Activated T-cell treated with anti-CD3 and anti-CD28 coated beads, Interleukin-2, amount 50 U/mL, for 72 hours (primary cell): ENCODE measurements around the gene MAIP1. TPM values are rescaled to one million over a fixed set of nuclear protein-coding genes. Genes with fewer than 3 reads are reported as not detected.
A peak's percentile ranks its signal among the peaks of the same experiment; 100 is the strongest.
"Not testable (repeated sequence)": the region's sequence is repeated elsewhere in the genome, so short reads cannot be mapped to it uniquely, and the experiment has no call there.

Experiments
- ATAC-seq, 2 donors: fragments of 150-1000 bp; cut with Tn5 transposase; replicated peaks in 1 of 2; 2 replicates each; pipeline ENCODE4 v1.10.0; 2021; ENCODE audit warnings: moderate library complexity in 2 of 2, mild to moderate bottlenecking in 1 of 2
- DNase-seq, 2 donors: peaks; one replicate each; pipeline ENCODE4 v3.0.0; 2021 to 2022; ENCODE audit warnings: mixed read lengths in 1 of 2
- H3K27ac Mint-ChIP-seq: one replicate; pipeline ENCODE4 v1.8.0; 2022; ENCODE audit warnings: mild to moderate bottlenecking, moderate library complexity, mixed read lengths
- H3K27me3 Mint-ChIP-seq: one replicate; pipeline ENCODE4 v1.8.0; 2022; ENCODE audit warnings: low read depth, mixed read lengths
- H3K36me3 Mint-ChIP-seq, 2 donors: one replicate each; pipeline ENCODE4 v1.8.0; 2022; ENCODE audit warnings: mixed read lengths in 2 of 2, mild to moderate bottlenecking in 1 of 2; ENCODE audit not compliant: insufficient read depth in 2 of 2
- H3K4me1 Mint-ChIP-seq: one replicate; pipeline ENCODE4 v1.8.0; 2022; ENCODE audit warnings: low read depth, mixed read lengths
- H3K4me3 Mint-ChIP-seq, 2 donors: one replicate each; pipeline ENCODE4 v1.8.0; 2022; ENCODE audit warnings: mild to moderate bottlenecking in 2 of 2, mixed read lengths in 2 of 2, moderate library complexity in 2 of 2
- H3K9me3 Mint-ChIP-seq, 2 donors: one replicate each; pipeline ENCODE4 v1.8.0; 2022; ENCODE audit warnings: mixed read lengths in 2 of 2
- total RNA-seq, 2 donors: library from RNA; stranded (reverse); gene quantifications; one replicate each; pipeline ENCODE4 v1.2.3, GENCODE V29; 2022

Gene MAIP1
- total RNA-seq: 10 to 100 TPM; 30.4 to 34.6 TPM

DNA sequence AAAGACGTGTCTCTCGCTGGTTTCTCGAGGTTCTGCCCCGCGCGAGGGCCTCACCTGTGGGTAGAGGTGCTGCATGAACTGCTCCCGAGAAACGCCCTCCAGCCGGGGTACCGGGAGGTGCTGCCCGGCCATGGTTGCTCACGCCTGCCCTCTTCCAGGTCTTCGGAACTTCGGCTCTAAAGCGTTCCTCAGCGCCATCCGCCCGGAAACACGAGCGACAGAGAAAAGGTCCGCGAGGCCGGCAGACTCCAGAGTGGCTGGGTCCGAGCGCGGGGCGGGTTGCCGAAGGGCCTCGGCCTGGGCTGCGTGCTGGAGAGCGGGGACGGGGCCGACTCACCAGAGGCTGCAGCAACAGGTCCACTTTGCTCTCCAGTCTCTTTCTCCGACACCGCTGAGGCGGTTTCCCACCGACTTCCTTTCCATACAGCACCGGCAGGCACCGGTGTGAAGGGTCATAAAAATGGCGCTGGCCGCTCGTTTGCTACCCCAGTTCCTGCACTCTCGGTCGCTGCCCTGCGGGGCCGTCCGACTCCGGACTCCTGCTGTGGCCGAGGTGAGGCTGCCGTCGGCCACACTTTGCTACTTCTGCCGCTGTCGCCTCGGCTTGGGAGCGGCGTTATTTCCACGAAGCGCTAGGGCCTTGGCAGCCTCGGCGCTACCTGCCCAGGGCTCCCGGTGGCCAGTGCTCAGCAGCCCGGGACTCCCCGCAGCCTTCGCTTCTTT, at the start of gene MAIP1, which contains the start of gene TYW5:
Gene MAIP1 (plus strand): TSS at position 244 of the 723 bp plus-strand sequence. CDS start 217 bp downstream, at position 461.
Gene TYW5 (minus strand): TSS at position 153 of the 723 bp plus-strand sequence. CDS start 21 bp downstream, at position 132.
- DNase-seq (peak; percentile 83 to 84), ATAC-seq (peak; percentile 90 to 92)
- Mint-ChIP-seq H3K27ac (peak within 1 kb of the TSS; percentile 96), H3K27me3 (no peaks in the 10 kb centered on the region), H3K4me3 (peak within 1 kb of the TSS; percentile 99 to 100), H3K9me3 (no peaks in the 10 kb centered on the region), H3K36me3 (peaks cover 0 to 5% of the 10 kb centered on the region in 2 donors), H3K4me1 (peaks cover 66% of the 10 kb centered on the region)

DNA sequence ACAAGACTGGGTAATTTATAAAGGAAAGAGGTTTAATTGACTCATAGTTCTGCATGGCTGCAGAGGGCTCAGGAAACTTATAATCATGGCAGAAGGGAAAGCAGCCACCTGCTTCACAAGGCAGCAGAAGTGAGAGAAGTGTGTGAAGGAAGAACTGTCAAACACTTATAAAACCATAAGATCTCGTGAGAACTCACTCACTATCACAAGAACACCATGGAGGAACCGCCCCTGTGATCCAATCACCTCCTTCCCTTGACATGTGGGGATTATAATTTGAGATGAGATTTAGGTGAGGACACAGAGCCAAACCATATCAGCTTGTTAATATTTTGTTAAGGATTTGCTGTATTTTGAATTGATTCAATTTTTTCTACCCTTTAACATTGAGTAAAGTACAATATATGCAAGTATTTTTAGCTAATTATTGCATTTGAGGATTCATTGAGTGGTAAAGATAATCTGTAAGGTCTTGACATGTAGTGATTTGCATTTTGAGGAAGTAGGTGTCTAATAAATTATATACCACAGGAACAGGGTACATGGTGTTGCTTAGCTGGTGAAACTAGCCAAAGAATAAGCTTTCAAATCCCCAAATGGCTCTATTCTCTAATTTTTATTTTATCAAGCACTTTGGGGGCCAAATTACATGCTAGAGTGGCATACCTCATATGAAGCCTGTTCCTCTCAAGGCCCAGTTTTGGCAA, 48.2 kb upstream of the MAIP1 start:
- Mint-ChIP-seq H3K27me3 (peaks cover 16% of the 10 kb centered on the region), H3K27ac (no peak overlapping the region), H3K36me3 (peaks cover 4% of the 10 kb centered on the region in 2 donors), H3K9me3 (no peaks in the 10 kb centered on the region), H3K4me1 (peaks cover 7% of the 10 kb centered on the region), H3K4me3 (no peak overlapping the region)
- no peak for ATAC-seq
- no peak for DNase-seq

- DNase-seq (no peak), ATAC-seq (no peak)
- peaks cover 27% of the 10 kb centered on the region for H3K4me1 Mint-ChIP-seq
- no peaks in the 10 kb centered on the region for H3K9me3 Mint-ChIP-seq
- H3K4me3 Mint-ChIP-seq: peak overlapping the region; percentile 94 to 95
- H3K27ac Mint-ChIP-seq: peak overlapping the region; percentile 83
- H3K36me3 Mint-ChIP-seq: peaks cover 6 to 13% of the 10 kb centered on the region in 2 donors
- H3K27me3 Mint-ChIP-seq: peaks cover 9% of the 10 kb centered on the region
These were observed 44.9 kb upstream of the MAIP1 start for GRCh38 chr2:199910338-199911051.

DNA sequence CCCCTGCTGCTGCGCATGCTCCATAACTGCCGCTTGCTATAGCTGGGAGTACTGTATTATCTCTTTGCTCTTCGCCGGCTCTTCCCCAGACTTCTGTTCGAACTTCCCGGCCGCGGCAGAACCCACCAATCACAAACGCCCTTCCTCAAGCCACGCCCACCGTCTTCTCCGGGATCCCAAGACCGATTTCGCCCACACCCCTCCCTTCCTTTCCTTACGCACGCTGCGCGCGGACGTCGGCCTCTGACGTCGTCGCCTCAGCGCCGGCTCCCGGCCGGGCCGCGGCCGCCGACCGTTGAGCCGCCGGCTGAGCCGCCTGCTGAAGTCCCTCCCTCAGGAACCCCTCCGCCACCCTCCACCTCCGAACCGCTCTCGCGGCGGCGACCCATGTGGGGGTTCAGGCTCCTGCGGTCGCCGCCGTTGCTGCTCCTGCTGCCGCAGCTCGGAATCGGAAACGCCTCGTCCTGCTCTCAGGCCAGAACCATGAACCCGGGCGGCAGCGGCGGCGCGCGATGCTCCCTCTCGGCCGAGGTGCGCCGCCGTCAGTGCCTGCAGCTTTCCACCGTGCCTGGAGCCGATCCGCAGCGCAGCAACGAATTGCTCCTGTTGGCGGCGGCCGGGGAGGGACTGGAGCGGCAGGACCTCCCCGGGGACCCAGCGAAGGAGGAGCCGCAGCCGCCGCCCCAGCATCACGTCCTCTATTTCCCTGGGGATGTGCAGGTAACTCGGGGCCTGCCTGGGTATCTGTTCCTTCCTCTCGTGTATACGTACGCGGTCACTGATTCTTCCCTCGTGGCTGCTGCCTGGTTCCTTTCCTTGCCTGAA, 44.1 kb upstream of the MAIP1 start, which contains the start of gene C2orf69:
Gene C2orf69 (plus strand): TSS at position 242 of the 825 bp plus-strand sequence. CDS start 146 bp downstream, at position 388.
- Mint-ChIP-seq H3K4me1 (peaks cover 27% of the 10 kb centered on the region), H3K4me3 (peak within 1 kb of the TSS; percentile 94 to 95), H3K9me3 (peaks cover 0 to 3% of the 10 kb centered on the region in 2 donors), H3K36me3 (peaks cover 11 to 21% of the 10 kb centered on the region in 2 donors), H3K27me3 (peaks cover 9% of the 10 kb centered on the region), H3K27ac (peak within 1 kb of the TSS; percentile 90)
- peak; percentile 91 to 93 for ATAC-seq
- peak; percentile 91 to 93 for DNase-seq

GRCh38 chr2:199911877-199912161, 43.6 kb upstream of the MAIP1 start:
- Mint-ChIP-seq H3K4me1 (peaks cover 27% of the 10 kb centered on the region), H3K27me3 (peaks cover 4% of the 10 kb centered on the region), H3K4me3 (peak overlapping the region; percentile 94 to 95), H3K27ac (peak overlapping the region; percentile 90), H3K9me3 (peaks cover 0 to 4% of the 10 kb centered on the region in 2 donors), H3K36me3 (peaks cover 16 to 25% of the 10 kb centered on the region in 2 donors)
- ATAC-seq (no peak), DNase-seq (no peak)

DNA sequence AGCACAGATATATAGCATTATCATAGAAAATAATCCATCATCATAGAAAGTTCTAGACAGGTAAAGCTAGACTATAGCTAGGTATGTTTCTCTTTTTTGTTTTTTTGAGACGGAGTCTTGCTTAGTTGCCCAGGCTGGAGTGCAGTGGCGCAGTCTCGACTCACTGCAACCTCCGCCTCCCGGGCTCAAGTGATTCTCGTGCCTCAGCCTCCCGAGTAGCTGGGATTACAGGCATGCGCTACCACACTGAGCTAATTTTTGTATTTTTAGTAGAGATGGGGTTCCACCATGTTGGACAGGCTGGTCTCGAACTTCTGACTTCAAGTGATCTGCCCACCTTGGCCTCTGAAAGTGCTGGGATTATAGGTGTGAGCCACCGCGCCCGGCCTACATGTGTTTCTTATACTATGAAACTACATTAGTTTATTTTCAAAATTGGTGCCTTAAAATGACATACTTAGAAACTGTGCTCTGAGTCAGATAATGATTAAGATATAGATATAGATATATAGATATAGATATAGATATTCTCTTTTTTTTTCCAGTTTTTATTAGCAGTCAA, 42.7 kb upstream of the MAIP1 start:
- not testable (repeated sequence) for DNase-seq
- peaks cover 22 to 33% of the 10 kb centered on the region in 2 donors for H3K36me3 Mint-ChIP-seq
- H3K27ac Mint-ChIP-seq: peak overlapping the region; percentile 35

GRCh38 chr2:199914372-199914958, 40.9 kb upstream of the MAIP1 start:
- no peak for ATAC-seq
- Mint-ChIP-seq H3K36me3 (peaks cover 27 to 41% of the 10 kb centered on the region in 2 donors), H3K4me1 (peaks cover 27% of the 10 kb centered on the region), H3K9me3 (peaks cover 0 to 9% of the 10 kb centered on the region in 2 donors), H3K4me3 (peak overlapping the region; percentile 20 to 50), H3K27me3 (no peaks in the 10 kb centered on the region), H3K27ac (peak overlapping the region; percentile 30)
- DNase-seq: no peak

More for the DNA sequence above, 42.7 kb upstream of the MAIP1 start:
- Mint-ChIP-seq H3K4me3 (peak overlapping the region; percentile 94 to 95), H3K4me1 (peaks cover 27% of the 10 kb centered on the region)
- not testable (repeated sequence) for H3K9me3 Mint-ChIP-seq, H3K27me3 Mint-ChIP-seq, ATAC-seq

- no peaks in the 10 kb centered on the region for H3K27me3 Mint-ChIP-seq
- H3K27ac Mint-ChIP-seq: no peak overlapping the region
- no peak for ATAC-seq
- no peak overlapping the region for H3K4me3 Mint-ChIP-seq
- H3K4me1 Mint-ChIP-seq: peaks cover 20% of the 10 kb centered on the region
- H3K36me3 Mint-ChIP-seq: peaks cover 24 to 41% of the 10 kb centered on the region in 2 donors
- peaks cover 0 to 9% of the 10 kb centered on the region in 2 donors for H3K9me3 Mint-ChIP-seq
- DNase-seq: no peak
These were observed 38.4 kb upstream of the MAIP1 start for GRCh38 chr2:199916980-199917379.

DNA sequence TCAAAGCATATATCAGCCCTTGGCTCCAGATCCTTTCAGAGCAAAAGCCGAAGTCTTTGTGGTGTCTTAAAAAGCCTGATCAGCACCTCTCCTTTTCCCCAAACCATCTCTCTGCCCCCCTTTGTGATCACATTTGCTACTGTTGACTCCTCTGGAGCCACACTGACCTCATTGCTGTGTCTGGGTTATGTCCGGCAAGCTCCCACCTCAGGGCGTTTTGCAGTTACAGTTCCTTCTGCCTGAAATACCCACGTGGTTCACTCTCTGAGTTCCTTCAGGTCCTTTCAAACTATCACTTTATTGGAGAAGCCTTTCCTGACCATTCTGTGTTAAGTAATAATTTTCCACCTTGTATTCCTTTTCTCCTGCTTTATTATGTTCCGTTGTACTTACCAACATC, 32.5 kb upstream of the MAIP1 start:
- DNase-seq (no peak), ATAC-seq (no peak)
- Mint-ChIP-seq H3K27me3 (no peaks in the 10 kb centered on the region), H3K4me3 (no peak overlapping the region), H3K4me1 (peaks cover 21% of the 10 kb centered on the region), H3K27ac (no peak overlapping the region), H3K9me3 (no peaks in the 10 kb centered on the region), H3K36me3 (peaks cover 10 to 17% of the 10 kb centered on the region in 2 donors)

DNA sequence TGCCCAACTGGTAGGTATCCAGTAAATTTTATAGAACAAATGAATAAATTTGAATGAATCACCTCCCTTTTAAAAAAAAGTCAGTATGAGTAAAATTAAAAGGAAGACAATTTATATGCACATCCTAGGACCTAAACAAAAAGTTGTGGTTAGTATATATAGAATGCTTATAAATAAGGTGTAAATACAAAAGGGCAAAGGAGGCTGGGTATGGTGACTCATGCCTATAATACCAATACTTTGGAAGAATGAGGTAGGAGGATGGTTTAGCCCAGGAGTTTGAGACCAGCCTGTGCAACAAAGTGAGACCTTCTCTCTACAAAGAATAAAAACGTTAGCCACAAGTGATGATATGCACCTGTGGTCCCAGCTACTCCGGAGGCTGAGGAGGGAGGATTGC, 31.5 kb upstream of the MAIP1 start:
- Mint-ChIP-seq H3K36me3 (peaks cover 6 to 12% of the 10 kb centered on the region in 2 donors), H3K9me3 (no peaks in the 10 kb centered on the region), H3K27ac (peak overlapping the region; percentile 60), H3K4me1 (peaks cover 21% of the 10 kb centered on the region), H3K4me3 (no peak overlapping the region), H3K27me3 (no peaks in the 10 kb centered on the region)
- ATAC-seq: peak in 1 of 2 donors; percentile 39
- no peak for DNase-seq

DNA sequence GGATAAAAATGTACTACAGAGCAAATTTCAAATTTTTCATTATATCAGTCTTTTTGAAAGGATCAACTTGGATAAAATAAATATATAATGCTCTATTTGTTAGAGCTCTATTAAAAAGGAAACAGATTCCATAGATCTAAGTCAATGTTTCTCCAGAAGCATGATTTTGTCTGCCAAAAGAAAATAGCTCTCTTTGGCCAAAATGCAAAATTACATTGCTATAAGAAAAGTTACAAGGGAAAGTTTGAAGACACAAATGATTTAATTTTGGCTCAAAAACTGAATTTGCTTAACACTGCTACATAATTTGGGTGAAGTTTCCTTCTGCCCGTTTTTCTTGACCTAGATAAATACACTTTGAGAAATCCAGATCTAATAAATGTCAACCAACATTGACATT, 28.6 kb upstream of the MAIP1 start:
- H3K36me3 Mint-ChIP-seq: peaks cover 6 to 11% of the 10 kb centered on the region in 2 donors

GRCh38 chr2:199928226-199928625, 27.2 kb upstream of the MAIP1 start:
- no peak for DNase-seq
- no peaks in the 10 kb centered on the region for H3K9me3 Mint-ChIP-seq
- ATAC-seq: no peak
- no peak overlapping the region for H3K4me3 Mint-ChIP-seq
- peaks cover 8% of the 10 kb centered on the region for H3K4me1 Mint-ChIP-seq
- H3K27me3 Mint-ChIP-seq: no peaks in the 10 kb centered on the region
- peak overlapping the region; percentile 93 for H3K27ac Mint-ChIP-seq
- peaks cover 4 to 16% of the 10 kb centered on the region in 2 donors for H3K36me3 Mint-ChIP-seq

More for the DNA sequence above, 28.6 kb upstream of the MAIP1 start:
- Mint-ChIP-seq H3K27me3 (no peaks in the 10 kb centered on the region), H3K4me3 (no peak overlapping the region), H3K9me3 (no peaks in the 10 kb centered on the region), H3K27ac (no peak overlapping the region), H3K4me1 (peaks cover 21% of the 10 kb centered on the region)
- ATAC-seq (no peak), DNase-seq (no peak)
